ENCODE data around the gene CPNE4.

The CPNE4 gene

GRCh38 chr3:131540821-131541220 is 494.0 kb downstream of the CPNE4 start:
- H3K4me3 ChIP-seq (ENCODE audit: low read depth, low read length): no peak overlapping the region
- no peak for TF ChIP-seq CTCF (conservative IDR thresholded peaks at IDR 0.05; ENCODE audit: low read depth, low read length)

GRCh38 chr3:131540143-131540542 is 494.7 kb downstream of the CPNE4 start:
- no peak overlapping the region for H3K4me3 ChIP-seq (ENCODE audit: low read depth, low read length)
- peak; percentile 4 for DNase-seq (ENCODE audit: low read depth)
- no peak for TF ChIP-seq CTCF (conservative IDR thresholded peaks at IDR 0.05; ENCODE audit: low read depth, low read length)

More at GRCh38 chr3:131540821-131541220, 494.0 kb downstream of the CPNE4 start:
- no peak for DNase-seq (ENCODE audit: low read depth)

GRCh38 chr3:131538968-131539367 is 495.8 kb downstream of the CPNE4 start:
- no peak for TF ChIP-seq CTCF (conservative IDR thresholded peaks at IDR 0.05; ENCODE audit: low read depth, low read length)
- H3K4me3 ChIP-seq (ENCODE audit: low read depth, low read length): no peak overlapping the region
- no peak for DNase-seq (ENCODE audit: low read depth)

GRCh38 chr3:131537531-131537930 is 497.3 kb downstream of the CPNE4 start:
- DNase-seq (ENCODE audit: low read depth): no peak
- no peak for TF ChIP-seq CTCF (conservative IDR thresholded peaks at IDR 0.05; ENCODE audit: low read depth, low read length)
- H3K4me3 ChIP-seq (ENCODE audit: low read depth, low read length): no peak overlapping the region

GRCh38 chr3:131535596-131535995 is 499.2 kb downstream of the CPNE4 start:
- TF ChIP-seq CTCF (conservative IDR thresholded peaks at IDR 0.05; ENCODE audit: low read depth, low read length): no peak
- no peak overlapping the region for H3K4me3 ChIP-seq (ENCODE audit: low read depth, low read length)
- DNase-seq (ENCODE audit: low read depth): peak; percentile 5

GRCh38 chr3:131535131-131535530 is 499.7 kb downstream of the CPNE4 start:
- TF ChIP-seq CTCF (conservative IDR thresholded peaks at IDR 0.05; ENCODE audit: low read depth, low read length): no peak
- DNase-seq (ENCODE audit: low read depth): no peak

GRCh38 chr3:131532645-131533044 is 502.2 kb downstream of the CPNE4 start:
- no peak for DNase-seq (ENCODE audit: low read depth)
- TF ChIP-seq CTCF (conservative IDR thresholded peaks at IDR 0.05; ENCODE audit: low read depth, low read length): no peak
- H3K4me3 ChIP-seq (ENCODE audit: low read depth, low read length): no peak overlapping the region

More at GRCh38 chr3:131535131-131535530, 499.7 kb downstream of the CPNE4 start:
- no peak overlapping the region for H3K4me3 ChIP-seq (ENCODE audit: low read depth, low read length)
